ENCODE results near the gene MEGF6. TPM values are rescaled to one million over a fixed set of nuclear protein-coding genes. Genes with fewer than 3 reads are reported as not detected.

Gene MEGF6
- total RNA-seq, 2 donors from 2014 or later: 83.0 to 103 TPM

- Histone ChIP-seq H3K4me3 (ENCODE audit: low read length) (no peak overlapping the region), H3K9ac (ENCODE audit: extremely low read depth, low read length, poor library complexity, severe bottlenecking) (no peak overlapping the region), H3K9me3 (ENCODE audit: control insufficient read depth, low read length) (no peaks in the 10 kb centered on the region), H3K36me3 (ENCODE audit: control insufficient read depth, insufficient read depth, low read length) (no peaks in the 10 kb centered on the region), H3K27ac (ENCODE audit: low read depth, low read length) (no peak overlapping the region), H3K4me1 (ENCODE audit: control insufficient read depth, insufficient read depth, low read length) (no peaks in the 10 kb centered on the region), H3K27me3 (ENCODE audit: control insufficient read depth, insufficient read depth, low read length, poor library complexity, severe bottlenecking) (no peaks in the 10 kb centered on the region)
- DNase-seq: no peak
- no peaks in the 10 kb centered on the region for H3K9me3 Mint-ChIP-seq
- 89 to 95% methylated on average over 12 to 20 of the region's 20 CpGs for whole genome bisulfite sequencing, 2 experiments (ENCODE audit: insufficient coverage in 1 of 2, insufficient read length in 1 of 2)
- H3K27ac Mint-ChIP-seq: no peak overlapping the region
- peaks cover 1% of the 10 kb centered on the region for H3K36me3 Mint-ChIP-seq (ENCODE audit: low read depth)
- H3K4me1 Mint-ChIP-seq: peaks cover 2% of the 10 kb centered on the region
- H3K4me3 Mint-ChIP-seq: no peak overlapping the region
- TF ChIP-seq CTCF (conservative IDR thresholded peaks at IDR 0.05): no peak
- H3K27me3 Mint-ChIP-seq (ENCODE audit: insufficient read depth): no peaks in the 10 kb centered on the region
Observed at GRCh38 chr1:3481836-3482375, 129.4 kb downstream of the MEGF6 start.

- no peaks in the 10 kb centered on the region for H3K9me3 Mint-ChIP-seq
- Histone ChIP-seq H3K9ac (ENCODE audit: extremely low read depth, low read length, poor library complexity, severe bottlenecking) (no peak overlapping the region), H3K9me3 (ENCODE audit: control insufficient read depth, low read length) (no peaks in the 10 kb centered on the region), H3K4me3 (ENCODE audit: low read length) (no peak overlapping the region), H3K27me3 (ENCODE audit: control insufficient read depth, insufficient read depth, low read length, poor library complexity, severe bottlenecking) (no peaks in the 10 kb centered on the region), H3K4me1 (ENCODE audit: control insufficient read depth, insufficient read depth, low read length) (no peaks in the 10 kb centered on the region), H3K36me3 (ENCODE audit: control insufficient read depth, insufficient read depth, low read length) (no peaks in the 10 kb centered on the region), H3K27ac (ENCODE audit: low read depth, low read length) (no peak overlapping the region)
- H3K27ac Mint-ChIP-seq: no peak overlapping the region
- no peak overlapping the region for H3K4me3 Mint-ChIP-seq
- H3K36me3 Mint-ChIP-seq (ENCODE audit: low read depth): peaks cover 1% of the 10 kb centered on the region
- peaks cover 2% of the 10 kb centered on the region for H3K4me1 Mint-ChIP-seq
- no peaks in the 10 kb centered on the region for H3K27me3 Mint-ChIP-seq (ENCODE audit: insufficient read depth)
- TF ChIP-seq CTCF (conservative IDR thresholded peaks at IDR 0.05): no peak
- DNase-seq: no peak
- 82 to 87% methylated on average over 9 to 15 of the region's 15 CpGs for WGBS, 2 experiments (ENCODE audit: insufficient coverage in 1 of 2, insufficient read length in 1 of 2)
Observed at GRCh38 chr1:3481046-3481445, 130.3 kb downstream of the MEGF6 start.

- Mint-ChIP-seq H3K27ac (no peak overlapping the region), H3K36me3 (ENCODE audit: low read depth) (peaks cover 1% of the 10 kb centered on the region), H3K4me1 (peaks cover 2% of the 10 kb centered on the region), H3K9me3 (no peaks in the 10 kb centered on the region), H3K27me3 (ENCODE audit: insufficient read depth) (no peaks in the 10 kb centered on the region), H3K4me3 (no peak overlapping the region)
- no peaks in the 10 kb centered on the region for H3K36me3 ChIP-seq (ENCODE audit: control insufficient read depth, insufficient read depth, low read length)
- WGBS, 2 experiments (ENCODE audit: insufficient coverage in 1 of 2, insufficient read length in 1 of 2): 94 to 95% methylated on average over 16 to 21 of the region's 21 CpGs
- no peaks in the 10 kb centered on the region for H3K27me3 ChIP-seq (ENCODE audit: control insufficient read depth, insufficient read depth, low read length, poor library complexity, severe bottlenecking)
- H3K4me3 ChIP-seq (ENCODE audit: low read length): no peak overlapping the region
- H3K9me3 ChIP-seq (ENCODE audit: control insufficient read depth, low read length): no peaks in the 10 kb centered on the region
- DNase-seq: no peak
- H3K4me1 ChIP-seq (ENCODE audit: control insufficient read depth, insufficient read depth, low read length): no peaks in the 10 kb centered on the region
- H3K27ac ChIP-seq (ENCODE audit: low read depth, low read length): no peak overlapping the region
- TF ChIP-seq CTCF (conservative IDR thresholded peaks at IDR 0.05): no peak
- H3K9ac ChIP-seq (ENCODE audit: extremely low read depth, low read length, poor library complexity, severe bottlenecking): no peak overlapping the region
Observed at GRCh38 chr1:3480369-3480719, 131.0 kb downstream of the MEGF6 start.
